Cardiac muscle cell (in vitro differentiated cells and primary cell): ENCODE data around the gene RHBG. TPM values are rescaled to one million over a fixed set of nuclear protein-coding genes. Genes with fewer than 3 reads are reported as not detected.
"Not testable (repeated sequence)": the region's sequence is repeated elsewhere in the genome, so short reads cannot be mapped to it uniquely, and the experiment has no call there.

Experiments used
- DNase-seq, 2 donors: peaks; one replicate each; pipeline versions ENCODE4 v3.0.0 to v3.0.0-alpha.2; 2010 to 2017; ENCODE audit warnings: low read depth in 1 of 2, low spot score in 1 of 2
- H3K27ac ChIP-seq: fragments of 200-600 bp; sonication (generic); 2 replicates; pipeline ENCODE4 v1.5.1; 2016
- H3K27me3 ChIP-seq: fragments of 200-600 bp; sonication (generic); 2 replicates; pipeline ENCODE4 v1.6.0; 2016; ENCODE audit warnings: control low read depth
- H3K36me3 ChIP-seq: fragments of 200-600 bp; sonication (generic); 2 replicates; pipeline ENCODE4 v1.5.1; 2016; ENCODE audit warnings: control low read depth
- H3K4me1 ChIP-seq: fragments of 200-600 bp; sonication (generic); 2 replicates; pipeline ENCODE4 v1.8.1; 2017; ENCODE audit warnings: low read depth, mild to moderate bottlenecking, mixed run types
- H3K4me3 ChIP-seq: fragments of 200-600 bp; sonication (generic); 2 replicates; pipeline ENCODE4 v1.5.1; 2016; ENCODE audit warnings: mild to moderate bottlenecking
- H3K9me3 ChIP-seq: fragments of 200-600 bp; sonication (generic); 2 replicates; pipeline ENCODE4 v1.5.1; 2017; ENCODE audit warnings: low read depth, mild to moderate bottlenecking, control low read depth
- CTCF ChIP-seq: IDR thresholded peaks from 2 replicates; pipeline ENCODE4 v1.5.1; 2012; ENCODE audit warnings: low read depth, mild to moderate bottlenecking, low read length
- polyA plus RNA-seq: library from polyadenylated mRNA; unstranded; fragments of >200 nt; fragmentation: Nextera tagmentation; extraction: Ambion mirVana; gene quantifications from 2 replicates; pipeline ENCODE4 v1.2.1, GENCODE V29; 2016
- total RNA-seq: library from RNA; depleted of rRNA; stranded (reverse); fragments of >200 nt; gene quantifications from 2 replicates; pipeline ENCODE4 v1.2.3, GENCODE V29; 2016

Gene RHBG
- total RNA-seq, result not detected in 2 replicates
- not detected in 2 replicates for polyA plus RNA-seq

GRCh38 chr1:156368889-156369684 lies at the start of gene RHBG:
TSS of gene RHBG (plus strand) at chr1:156369211. CDS start at chr1:156369250, 39 bp downstream.
- no peak within 1 kb of the TSS for H3K27ac ChIP-seq
- H3K9me3 ChIP-seq, result no peaks in the 10 kb centered on the region
- H3K4me1 ChIP-seq, result peaks cover 7% of the 10 kb centered on the region
- TF ChIP-seq CTCF, result no peak
- no peaks in the 10 kb centered on the region for H3K36me3 ChIP-seq
- H3K27me3 ChIP-seq, result peaks cover 17% of the 10 kb centered on the region
- peak within 1 kb of the TSS; percentile 11 for H3K4me3 ChIP-seq
- DNase-seq, result peak; percentile 37 to 42

- Histone ChIP-seq H3K36me3 (peaks cover 89% of the 10 kb centered on the region), H3K4me3 (no peak overlapping the region), H3K4me1 (no peaks in the 10 kb centered on the region), H3K27me3 (no peaks in the 10 kb centered on the region), H3K9me3 (no peaks in the 10 kb centered on the region), H3K27ac (no peak overlapping the region)
- peak; percentile 10 to 53 for DNase-seq
- peak; percentile 56 for TF ChIP-seq CTCF
Measured at GRCh38 chr1:156319664-156320063, 49.3 kb upstream of the RHBG start.

- TF ChIP-seq CTCF, result no peak
- DNase-seq, result no peak
- H3K27ac ChIP-seq, result no peak overlapping the region
Measured at GRCh38 chr1:156320560-156320959, 48.5 kb upstream of the RHBG start.

GRCh38 chr1:156323179-156323578 lies 45.8 kb upstream of the RHBG start:
- not testable (repeated sequence) for H3K27me3 ChIP-seq, H3K4me3 ChIP-seq, H3K27ac ChIP-seq, DNase-seq, H3K4me1 ChIP-seq, H3K9me3 ChIP-seq
- peaks cover 66% of the 10 kb centered on the region for H3K36me3 ChIP-seq

More at GRCh38 chr1:156320560-156320959, 48.5 kb upstream of the RHBG start:
- Histone ChIP-seq H3K36me3 (peaks cover 88% of the 10 kb centered on the region), H3K9me3 (no peaks in the 10 kb centered on the region), H3K4me3 (no peak overlapping the region), H3K27me3 (no peaks in the 10 kb centered on the region), H3K4me1 (no peaks in the 10 kb centered on the region)

- TF ChIP-seq CTCF, result peak; percentile 22
- no peak overlapping the region for H3K27ac ChIP-seq
- no peaks in the 10 kb centered on the region for H3K9me3 ChIP-seq
- no peak overlapping the region for H3K4me3 ChIP-seq
- peaks cover 38% of the 10 kb centered on the region for H3K36me3 ChIP-seq
- H3K4me1 ChIP-seq, result peaks cover 9% of the 10 kb centered on the region
- H3K27me3 ChIP-seq, result no peaks in the 10 kb centered on the region
- peak in 1 of 2 donors; percentile 6 for DNase-seq
Measured at GRCh38 chr1:156336242-156336641, 32.8 kb upstream of the RHBG start.
